Caki2 (cell line): ENCODE data around the gene SMARCA1. TPM values are rescaled to one million over a fixed set of nuclear protein-coding genes. Genes with fewer than 3 reads are reported as not detected.

ENCODE experiments used
- DNase-seq: peaks from one replicate; pipeline ENCODE4 v3.0.0-alpha.2; 2015; ENCODE audit warnings: low read depth
- in situ Hi-C: cut with HindIII; loops from 2 replicates; pipeline ENCODE4 v1.10.0; 2016; ENCODE audit warnings: low sequenced_read_pairs, low pct_unique_long_range_greater_than_20kb, mixed read lengths
- total RNA-seq: library from RNA; depleted of rRNA; stranded (reverse); fragments of >200 nt; shearing (Covaris generic); gene quantifications from 2 replicates; pipeline ENCODE4 v1.2.3, GENCODE V29; 2014; ENCODE audit warnings: low replicate concordance

SMARCA1 gene
- total RNA-seq, 1 experiment from 2014 or later, result 13.1 TPM

GRCh38 chrX:129493643-129494042 is 29.6 kb downstream of the SMARCA1 start:
- DNase-seq, result no peak
- in situ Hi-C loops, result no loop called here

GRCh38 chrX:129490330-129490729 is 33.0 kb downstream of the SMARCA1 start:
- in situ Hi-C loops, result no loop called here
- DNase-seq, result no peak

- in situ Hi-C loops, result no loop called here
- no peak for DNase-seq
Measured at GRCh38 chrX:129488359-129488758, 34.9 kb downstream of the SMARCA1 start.

GRCh38 chrX:129480889-129481288 is 42.4 kb downstream of the SMARCA1 start:
- in situ Hi-C loops, result no loop called here
- no peak for DNase-seq

GRCh38 chrX:129478516-129478915 is 44.8 kb downstream of the SMARCA1 start:
- in situ Hi-C loops, result no loop called here
- no peak for DNase-seq

GRCh38 chrX:129472116-129472515 is 51.2 kb downstream of the SMARCA1 start:
- in situ Hi-C loops, result no loop called here
- no peak for DNase-seq

GRCh38 chrX:129462707-129463106 is 60.6 kb downstream of the SMARCA1 start:
- DNase-seq, result no peak
- in situ Hi-C loops, result no loop called here

- in situ Hi-C loops, result no loop called here
- no peak for DNase-seq
Measured at GRCh38 chrX:129461801-129462456, 61.4 kb downstream of the SMARCA1 start.

- DNase-seq, result no peak
- in situ Hi-C loops, result no loop called here
Measured at GRCh38 chrX:129452523-129452922, 70.8 kb downstream of the SMARCA1 start.

- DNase-seq, result no peak
- in situ Hi-C loops, result no loop called here
Measured at GRCh38 chrX:129450123-129450522, 73.2 kb downstream of the SMARCA1 start.

GRCh38 chrX:129449148-129449547 is 74.1 kb downstream of the SMARCA1 start:
- in situ Hi-C loops, result no loop called here

GRCh38 chrX:129445436-129445835 is 77.9 kb downstream of the SMARCA1 start:
- no peak for DNase-seq
- in situ Hi-C loops, result no loop called here

More at GRCh38 chrX:129449148-129449547, 74.1 kb downstream of the SMARCA1 start:
- no peak for DNase-seq

GRCh38 chrX:129433945-129434344 is 89.3 kb downstream of the SMARCA1 start:
- in situ Hi-C loops, result no loop called here
- no peak for DNase-seq

GRCh38 chrX:129433461-129433860 is 89.8 kb downstream of the SMARCA1 start:
- DNase-seq, result no peak
- in situ Hi-C loops, result no loop called here

GRCh38 chrX:129427267-129427666 is 96.0 kb downstream of the SMARCA1 start:
- in situ Hi-C loops, result no loop called here
- no peak for DNase-seq

GRCh38 chrX:129423191-129423590 is 100.1 kb downstream of the SMARCA1 start:
- in situ Hi-C loops, result no loop called here
- DNase-seq, result no peak

- in situ Hi-C loops, result no loop called here
- peak; percentile 8 for DNase-seq
Measured at GRCh38 chrX:129404670-129405008, 118.7 kb downstream of the SMARCA1 start.

GRCh38 chrX:129403974-129404669 is 119.2 kb downstream of the SMARCA1 start:
- in situ Hi-C loops, result no loop called here
- no peak for DNase-seq
